Neural cell (in vitro differentiated cells): ENCODE results near the gene CHST11. TPM values are rescaled to one million over a fixed set of nuclear protein-coding genes. Genes with fewer than 3 reads are reported as not detected.

Experiments
- H2AFZ ChIP-seq: fragments of 200-600, 300-800 bp; sonication (generic), shearing (Covaris generic); 2 replicates; pipeline ENCODE4 v1.6.0; 2014; ENCODE audit warnings: low read depth, mild to moderate bottlenecking, antibody characterized with exemption, low read length, moderate library complexity
- H3F3A ChIP-seq: fragments of 200-600 bp; shearing (Covaris generic); 2 replicates; pipeline ENCODE4 v1.6.1; 2016; ENCODE audit warnings: mild to moderate bottlenecking, moderate library complexity, mixed read lengths, antibody characterized with exemption, low read length; ENCODE audit not compliant: insufficient read depth, poor library complexity, severe bottlenecking
- H3K27ac ChIP-seq: fragments of 200-600, 300-800 bp; sonication (generic), shearing (Covaris generic); 2 replicates; pipeline ENCODE4 v1.5.1; 2014; ENCODE audit warnings: mild to moderate bottlenecking, low read length, moderate library complexity
- H3K27me3 ChIP-seq: fragments of 300-800, 200-600 bp; sonication (generic), shearing (Covaris generic); 2 replicates; pipeline ENCODE4 v1.6.0; 2014; ENCODE audit warnings: mild to moderate bottlenecking, low read depth, low read length, moderate library complexity; ENCODE audit not compliant: insufficient read depth
- H3K36me3 ChIP-seq: fragments of 300-800, 200-600 bp; sonication (generic), shearing (Covaris generic); 2 replicates; pipeline ENCODE4 v1.5.1; 2014; ENCODE audit warnings: mild to moderate bottlenecking, antibody characterized with exemption, low read length, moderate library complexity; ENCODE audit not compliant: insufficient read depth
- H3K4me2 ChIP-seq: fragments of 300-800, 200-600 bp; sonication (generic), shearing (Covaris generic); 2 replicates; pipeline ENCODE4 v1.6.0; 2014; ENCODE audit warnings: mild to moderate bottlenecking, low read length
- H3K4me3 ChIP-seq: fragments of 300-800, 200-600 bp; sonication (generic), shearing (Covaris generic); 2 replicates; pipeline ENCODE4 v1.5.1; 2014; ENCODE audit warnings: mild to moderate bottlenecking, low read length, moderate library complexity
- H3K79me2 ChIP-seq: fragments of 200-600 bp; shearing (Covaris generic); replicated peaks from 2 replicates; pipeline ENCODE4 v1.6.0; 2014; ENCODE audit warnings: mild to moderate bottlenecking, low read length, moderate library complexity; ENCODE audit not compliant: insufficient read depth
- H3K9ac ChIP-seq: fragments of 300-800, 200-600 bp; sonication (generic), shearing (Covaris generic); 2 replicates; pipeline ENCODE4 v1.6.1; 2016; ENCODE audit warnings: mild to moderate bottlenecking, low read length, mixed read lengths
- H3K9me2 ChIP-seq: fragments of 200-600 bp; shearing (Covaris generic); 2 replicates; pipeline ENCODE4 v1.6.1; 2016; ENCODE audit warnings: mild to moderate bottlenecking, low read length, mixed read lengths; ENCODE audit not compliant: insufficient read depth
- H3K9me3 ChIP-seq: fragments of 200-600, 300-800 bp; sonication (generic), shearing (Covaris generic); 2 replicates; pipeline ENCODE4 v1.6.1; 2016; ENCODE audit warnings: mild to moderate bottlenecking, mixed run types, low read length, moderate library complexity, mixed read lengths
- H4K20me1 ChIP-seq: fragments of 200-600 bp; shearing (Covaris generic); 2 replicates; pipeline ENCODE4 v1.6.1; 2016; ENCODE audit warnings: mild to moderate bottlenecking, mixed run types; ENCODE audit not compliant: insufficient read depth
- CTCF ChIP-seq: fragments of 450-650 bp; IDR thresholded peaks from 2 replicates; pipeline ENCODE4 v1.5.1; 2014; ENCODE audit warnings: antibody characterized with exemption, mild to moderate bottlenecking, moderate library complexity; ENCODE audit not compliant: poor library complexity, severe bottlenecking
- EP300 ChIP-seq: fragments of 450-650 bp; conservative IDR thresholded peaks from 2 replicates; pipeline ENCODE4 v1.6.1; 2014; ENCODE audit warnings: antibody characterized with exemption, mild to moderate bottlenecking, moderate library complexity; ENCODE audit not compliant: poor library complexity, severe bottlenecking
- EZH2 ChIP-seq: fragments of 200-600, 300-800 bp; shearing (Covaris generic), sonication (generic); IDR thresholded peaks from 2 replicates; pipeline ENCODE4 v1.6.1; 2014; ENCODE audit warnings: antibody characterized with exemption, low read length, borderline replicate concordance, mild to moderate bottlenecking; ENCODE audit not compliant: insufficient read depth, poor library complexity, severe bottlenecking
- MXI1 ChIP-seq: fragments of 450-650 bp; conservative IDR thresholded peaks from 2 replicates; pipeline ENCODE4 v1.6.1; 2014; ENCODE audit warnings: antibody characterized with exemption, mild to moderate bottlenecking; ENCODE audit not compliant: poor library complexity, severe bottlenecking
- POLR2AphosphoS5 ChIP-seq: IDR thresholded peaks from 2 replicates; pipeline ENCODE4 v1.6.1; 2012
- RAD21 ChIP-seq: fragments of 450-650 bp; conservative IDR thresholded peaks from 2 replicates; pipeline ENCODE4 v1.6.1; 2014; ENCODE audit warnings: antibody characterized with exemption, mild to moderate bottlenecking, moderate library complexity
- REST ChIP-seq: IDR thresholded peaks from 2 replicates; pipeline ENCODE4 v1.6.1; 2012; ENCODE audit warnings: borderline replicate concordance
- SMC3 ChIP-seq: fragments of 450-650 bp; conservative IDR thresholded peaks from 2 replicates; pipeline ENCODE4 v1.6.1; 2014; ENCODE audit warnings: antibody characterized with exemption, mild to moderate bottlenecking, moderate library complexity; ENCODE audit not compliant: poor library complexity
- TAF1 ChIP-seq: IDR thresholded peaks from 2 replicates; pipeline ENCODE4 v1.6.1; 2012; ENCODE audit warnings: low read depth
- polyA plus RNA-seq: library from polyadenylated mRNA; depleted of rRNA; stranded (reverse); fragments of >200 nt; gene quantifications from 2 replicates; pipeline ENCODE4 v1.2.3, GENCODE V29; 2014

Gene CHST11
- polyA plus RNA-seq, 1 donor from 2014 or later = 15.0 TPM

DNA sequence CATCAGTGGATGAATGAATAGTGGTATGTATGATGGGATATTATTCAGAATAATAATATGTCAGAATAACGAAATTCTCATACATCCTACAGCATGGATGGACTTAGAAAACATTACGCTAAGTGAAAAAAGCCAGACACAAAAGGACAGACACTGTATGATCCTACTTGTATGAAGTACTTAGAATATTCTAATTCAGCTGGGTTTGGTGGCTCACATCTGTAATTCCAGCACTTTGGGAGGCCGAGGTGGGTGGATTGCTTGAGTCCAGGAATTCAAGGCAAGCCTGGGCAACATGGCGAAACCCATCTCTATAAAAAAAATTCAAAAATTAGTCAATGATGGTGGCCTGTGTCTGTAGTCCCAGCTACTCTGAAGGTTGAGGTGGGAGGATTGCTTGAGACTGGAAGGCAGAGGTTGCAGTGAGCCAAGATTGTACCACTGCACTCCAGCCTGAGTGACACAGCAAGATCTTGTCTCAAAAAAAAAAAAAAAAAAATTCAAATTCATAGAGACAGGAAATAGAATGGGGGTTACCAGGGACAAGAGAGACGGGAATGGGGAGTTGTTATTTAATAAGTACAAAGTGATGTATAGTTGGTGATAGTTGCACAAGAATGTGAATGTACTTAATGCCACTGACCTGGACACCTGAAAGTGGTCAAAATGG, 132.3 kb downstream of the CHST11 start:
- no peaks in the 10 kb centered on the region for H3K36me3 ChIP-seq
- no peaks in the 10 kb centered on the region for H3K27me3 ChIP-seq
- no peak overlapping the region for H3K4me2 ChIP-seq
- no peaks in the 10 kb centered on the region for H3F3A ChIP-seq
- no peak overlapping the region for H3K9ac ChIP-seq
- H4K20me1 ChIP-seq = no peaks in the 10 kb centered on the region
- TF ChIP-seq CTCF (no peak), POLR2AphosphoS5 (no peak), REST (no peak), MXI1 (no peak), EP300 (no peak), EZH2 (no peak), SMC3 (no peak), RAD21 (no peak), TAF1 (no peak)
- no peaks in the 10 kb centered on the region for H3K9me2 ChIP-seq
- no peaks in the 10 kb centered on the region for H3K79me2 ChIP-seq
- no peak overlapping the region for H2AFZ ChIP-seq
- no peak overlapping the region for H3K4me3 ChIP-seq
- H3K27ac ChIP-seq = no peak overlapping the region
- no peaks in the 10 kb centered on the region for H3K9me3 ChIP-seq

- Histone ChIP-seq H3K27ac (no peak overlapping the region), H4K20me1 (no peaks in the 10 kb centered on the region), H3K4me2 (no peak overlapping the region), H3F3A (no peaks in the 10 kb centered on the region), H2AFZ (no peak overlapping the region), H3K9me2 (no peaks in the 10 kb centered on the region), H3K9ac (no peak overlapping the region), H3K4me3 (no peak overlapping the region), H3K27me3 (no peaks in the 10 kb centered on the region), H3K79me2 (no peaks in the 10 kb centered on the region), H3K9me3 (no peaks in the 10 kb centered on the region), H3K36me3 (no peaks in the 10 kb centered on the region)
- TF ChIP-seq EZH2 (no peak), CTCF (no peak), SMC3 (no peak), EP300 (no peak), RAD21 (no peak), MXI1 (no peak), REST (no peak), TAF1 (no peak), POLR2AphosphoS5 (no peak)
Measured at GRCh38 chr12:104590022-104590421, 133.3 kb downstream of the CHST11 start.
